CD14-positive monocyte (primary cell): ENCODE results near the gene SLC6A16. TPM values are rescaled to one million over a fixed set of nuclear protein-coding genes. Genes with fewer than 3 reads are reported as not detected.
A peak's percentile ranks its signal among the peaks of the same experiment; 100 is the strongest.

Source experiments
- DNase-seq, 3 donors: peaks; one replicate each; pipeline ENCODE4 v3.0.0-alpha.2; 2011 to 2022
- H2AFZ ChIP-seq: 2 replicates; pipeline ENCODE4 v1.6.0; 2012; ENCODE audit warnings: mild to moderate bottlenecking, low read depth, low read length, inconsistent platforms; ENCODE audit not compliant: insufficient read depth, poor library complexity, severe bottlenecking
- H3K27ac ChIP-seq, 2 donors: 1 replicate in 1 of 2; 2 replicates in 1 of 2; pipeline ENCODE4 v1.5.1; 2012 to 2013; ENCODE audit warnings: low read length in 2 of 2, control low read depth in 1 of 2, inconsistent platforms in 1 of 2, low read depth in 1 of 2, mild to moderate bottlenecking in 1 of 2
- H3K27me3 ChIP-seq, 2 donors: one replicate each; pipeline versions ENCODE4 v1.6.0 to v1.6.1; 2011 to 2013; ENCODE audit warnings: low read length in 2 of 2; ENCODE audit not compliant: control insufficient read depth in 2 of 2, insufficient read depth in 2 of 2
- H3K36me3 ChIP-seq, 2 donors: replicated peaks in 1 of 2; 1 replicate in 1 of 2; 2 replicates in 1 of 2; pipeline versions ENCODE4 v1.5.1 to v1.6.1; 2012 to 2013; ENCODE audit warnings: low read length in 2 of 2, control low read depth in 1 of 2, inconsistent platforms in 1 of 2, mild to moderate bottlenecking in 1 of 2; ENCODE audit not compliant: insufficient read depth in 2 of 2, control insufficient read depth in 1 of 2
- H3K4me1 ChIP-seq, 2 donors: 1 replicate in 1 of 2; 2 replicates in 1 of 2; pipeline versions ENCODE4 v1.5.1 to v1.6.1; 2012 to 2013; ENCODE audit warnings: low read length in 2 of 2, control low read depth in 1 of 2, inconsistent platforms in 1 of 2, mild to moderate bottlenecking in 1 of 2, moderate library complexity in 1 of 2; ENCODE audit not compliant: insufficient read depth in 2 of 2, control insufficient read depth in 1 of 2
- H3K4me2 ChIP-seq: replicated peaks from 2 replicates; pipeline ENCODE3; 2012; ENCODE audit warnings: low read length, moderate library complexity, mild to moderate bottlenecking; ENCODE audit not compliant: poor library complexity, severe bottlenecking; ENCODE audit errors: extremely low read depth
- H3K4me3 ChIP-seq, 3 experiments: fragments of 200-600 bp in 1 of 3; sonication (generic) in 1 of 3; replicated peaks in 1 of 3; 1 replicate in 2 of 3; 2 replicates in 1 of 3; pipeline ENCODE4 v1.5.1; 2011 to 2013; ENCODE audit warnings: low read length in 3 of 3, mild to moderate bottlenecking in 3 of 3, control low read depth in 2 of 3, low read depth in 2 of 3, inconsistent platforms in 1 of 3, moderate library complexity in 1 of 3
- H3K79me2 ChIP-seq: 2 replicates; pipeline ENCODE4 v1.6.0; 2012; ENCODE audit warnings: mild to moderate bottlenecking, control low read depth, inconsistent platforms, low read length, moderate library complexity; ENCODE audit not compliant: insufficient read depth
- H3K9ac ChIP-seq: 2 replicates; pipeline ENCODE4 v1.6.0; 2017; ENCODE audit warnings: low read length, mild to moderate bottlenecking; ENCODE audit not compliant: insufficient read depth, poor library complexity, severe bottlenecking
- H3K9me3 ChIP-seq, 2 donors: replicated peaks in 1 of 2; 1 replicate in 1 of 2; 2 replicates in 1 of 2; pipeline versions ENCODE4 v1.5.1 to v1.6.1; 2012 to 2013; ENCODE audit warnings: low read length in 2 of 2, control low read depth in 1 of 2; ENCODE audit not compliant: control insufficient read depth in 1 of 2, insufficient read depth in 1 of 2
- H4K20me1 ChIP-seq: 2 replicates; pipeline ENCODE4 v1.6.0; 2012; ENCODE audit warnings: mild to moderate bottlenecking, low read length, control low read depth, moderate library complexity; ENCODE audit not compliant: insufficient read depth
- H3K27ac Mint-ChIP-seq, 7 donors: one replicate each; pipeline ENCODE4 v1.8.0; 2020; ENCODE audit warnings: mild to moderate bottlenecking in 7 of 7, mixed read lengths in 7 of 7, moderate library complexity in 6 of 7, inconsistent platforms in 2 of 7
- H3K27me3 Mint-ChIP-seq, 3 donors: one replicate each; pipeline ENCODE4 v1.8.0; 2021 to 2022; ENCODE audit warnings: low read depth in 3 of 3, mild to moderate bottlenecking in 3 of 3, mixed read lengths in 3 of 3, moderate library complexity in 3 of 3, inconsistent platforms in 1 of 3
- H3K36me3 Mint-ChIP-seq, 2 donors: one replicate each; pipeline ENCODE4 v1.8.0; 2020; ENCODE audit warnings: mixed read lengths in 2 of 2, inconsistent platforms in 1 of 2, mild to moderate bottlenecking in 1 of 2
- H3K4me1 Mint-ChIP-seq: one replicate; pipeline ENCODE4 v1.8.0; 2020; ENCODE audit warnings: mild to moderate bottlenecking, mixed read lengths
- H3K4me3 Mint-ChIP-seq, 2 donors: one replicate each; pipeline ENCODE4 v1.8.0; 2020; ENCODE audit warnings: mild to moderate bottlenecking in 2 of 2, mixed read lengths in 2 of 2, moderate library complexity in 1 of 2
- H3K9me3 Mint-ChIP-seq, 7 donors: one replicate each; pipeline ENCODE4 v1.8.0; 2020 to 2022; ENCODE audit warnings: mixed read lengths in 7 of 7, mild to moderate bottlenecking in 6 of 7, moderate library complexity in 6 of 7, inconsistent platforms in 2 of 7
- CTCF ChIP-seq: fragments of 200-600 bp; IDR thresholded peaks from one replicate; pipeline ENCODE4 v1.8.0; 2022; ENCODE audit warnings: antibody characterized with exemption, mild to moderate bottlenecking
- WGBS: methylation state at CpG from one replicate; pipeline ENCODE4 v1.1.5; 2013; ENCODE audit warnings: missing lambda C conversion rate; ENCODE audit not compliant: insufficient coverage; 5-methylcytosine and 5-hydroxymethylcytosine counted together
- intact Hi-C, 2 donors: fragments of 100-400 bp; cut with micrococcal nuclease; formaldehyde crosslinking; loops; one replicate each; pipeline versions ENCODE4 v1.15.0 to v1.15.1; 2023
- polyA plus RNA-seq, 3 donors: library from polyadenylated mRNA; depleted of rRNA in 1 of 3; unstranded in 2 of 3; stranded (reverse) in 1 of 3; fragments of 300-500 nt in 2 of 3; fragments of >200 nt in 1 of 3; fragmentation: Illumina TruSeq in 2 of 3; gene quantifications; 1 replicate in 2 of 3; 2 replicates in 1 of 3; pipeline ENCODE4 v1.2.3, GENCODE V29; 2012 to 2021

Gene SLC6A16
- polyA plus RNA-seq, 3 donors, result 0.21 to 1.5 (median 0.55) TPM

GRCh38 chr19:49338691-49339300 is 13.8 kb upstream of the SLC6A16 start:
- no peak overlapping the region for H3K27ac ChIP-seq
- peaks cover 22 to 40% of the 10 kb centered on the region in 2 donors for H3K36me3 ChIP-seq
- no peak overlapping the region for H3K4me2 ChIP-seq
- H3K4me3 ChIP-seq, result no peak overlapping the region
- H4K20me1 ChIP-seq, result peaks cover 39% of the 10 kb centered on the region
- peaks cover 49% of the 10 kb centered on the region for H3K4me1 Mint-ChIP-seq
- 96% methylated on average over 29 of the region's 30 CpGs for WGBS
- no peaks in the 10 kb centered on the region for H3K27me3 ChIP-seq
- peaks cover 0 to 3% (median 3%) of the 10 kb centered on the region in 3 donors for H3K27me3 Mint-ChIP-seq
- peak overlapping the region in 4 of 7 donors; percentile 18 to 73 (median 63) for H3K27ac Mint-ChIP-seq
- H3K9me3 ChIP-seq, result no peaks in the 10 kb centered on the region
- peaks cover 0 to 6% (median 0%) of the 10 kb centered on the region in 7 donors for H3K9me3 Mint-ChIP-seq
- no peak for DNase-seq
- no peak for TF ChIP-seq CTCF
- H3K36me3 Mint-ChIP-seq, result peaks cover 24 to 40% of the 10 kb centered on the region in 2 donors
- peak overlapping the region in 1 of 2 donors; percentile 55 for H3K4me3 Mint-ChIP-seq
- H3K9ac ChIP-seq, result no peak overlapping the region
- no peak overlapping the region for H2AFZ ChIP-seq
- H3K79me2 ChIP-seq, result peaks cover 36% of the 10 kb centered on the region
- H3K4me1 ChIP-seq, result peaks cover 33 to 56% of the 10 kb centered on the region in 2 donors
- intact Hi-C loops, result no loop called here

- H3K4me3 Mint-ChIP-seq, result peak overlapping the region in 1 of 2 donors; percentile 55
- H3K9me3 ChIP-seq, result no peaks in the 10 kb centered on the region
- peaks cover 22 to 40% of the 10 kb centered on the region in 2 donors for H3K36me3 ChIP-seq
- H3K27ac ChIP-seq, result peak overlapping the region in 1 of 2 donors; percentile 95
- H3K4me1 Mint-ChIP-seq, result peaks cover 56% of the 10 kb centered on the region
- no peak overlapping the region for H3K4me3 ChIP-seq
- H3K27me3 ChIP-seq, result no peaks in the 10 kb centered on the region
- WGBS, result 96% methylated on average over 33 of the region's 34 CpGs
- intact Hi-C loops, result no loop called here
- H3K9me3 Mint-ChIP-seq, result peaks cover 0 to 6% (median 0%) of the 10 kb centered on the region in 7 donors
- H3K27ac Mint-ChIP-seq, result peak overlapping the region in 5 of 7 donors; percentile 10 to 73 (median 62)
- H3K4me1 ChIP-seq, result peaks cover 40 to 63% of the 10 kb centered on the region in 2 donors
- DNase-seq, result no peak
- no peak overlapping the region for H3K4me2 ChIP-seq
- no peak overlapping the region for H3K9ac ChIP-seq
- H3K27me3 Mint-ChIP-seq, result peaks cover 0 to 3% (median 2%) of the 10 kb centered on the region in 3 donors
- H3K36me3 Mint-ChIP-seq, result peaks cover 24 to 40% of the 10 kb centered on the region in 2 donors
- TF ChIP-seq CTCF, result no peak
- no peak overlapping the region for H2AFZ ChIP-seq
- peaks cover 39% of the 10 kb centered on the region for H4K20me1 ChIP-seq
- H3K79me2 ChIP-seq, result peaks cover 36% of the 10 kb centered on the region
Measured at GRCh38 chr19:49338023-49338677, 13.2 kb upstream of the SLC6A16 start.
